Measurements from ENCODE around the gene EVA1B. TPM values are rescaled to one million over a fixed set of nuclear protein-coding genes. Genes with fewer than 3 reads are reported as not detected.

The EVA1B gene
- total RNA-seq, 1 experiment from 2014 or later, result 23.1 TPM

- no peak for DNase-seq (ENCODE audit: low read depth)
These were observed 2.7 kb downstream of the EVA1B start for GRCh38 chr1:36320767-36321118.

- DNase-seq (ENCODE audit: low read depth), result no peak
These were observed 3.1 kb downstream of the EVA1B start for GRCh38 chr1:36320291-36320761.

GRCh38 chr1:36309397-36309796 lies 14.0 kb downstream of the EVA1B start:
- no peak for DNase-seq (ENCODE audit: low read depth)

- no peak for DNase-seq (ENCODE audit: low read depth)
These were observed 15.7 kb downstream of the EVA1B start for GRCh38 chr1:36307601-36308330.

- no peak for DNase-seq (ENCODE audit: low read depth)
These were observed 16.5 kb downstream of the EVA1B start for GRCh38 chr1:36306902-36307456.

GRCh38 chr1:36306210-36306901 lies 17.1 kb downstream of the EVA1B start, which contains the start of gene SH3D21:
TSS of gene SH3D21 (plus strand) at chr1:36306368. CDS start at chr1:36306421, 53 bp downstream.
- no peak for DNase-seq (ENCODE audit: low read depth)

- DNase-seq (ENCODE audit: low read depth), result no peak
These were observed 17.6 kb downstream of the EVA1B start for GRCh38 chr1:36305915-36306209.

GRCh38 chr1:36304970-36305914 lies 18.2 kb downstream of the EVA1B start:
- no peak for DNase-seq (ENCODE audit: low read depth)

- no peak for DNase-seq (ENCODE audit: low read depth)
These were observed 18.9 kb downstream of the EVA1B start for GRCh38 chr1:36304521-36304920.

- DNase-seq (ENCODE audit: low read depth), result no peak
These were observed 19.6 kb downstream of the EVA1B start for GRCh38 chr1:36303650-36304360.

GRCh38 chr1:36303244-36303643 lies 20.2 kb downstream of the EVA1B start:
- DNase-seq (ENCODE audit: low read depth), result no peak

- no peak for DNase-seq (ENCODE audit: low read depth)
These were observed 22.2 kb downstream of the EVA1B start for GRCh38 chr1:36301220-36301619.

GRCh38 chr1:36300526-36300925 lies 22.9 kb downstream of the EVA1B start:
- peak; percentile 75 for DNase-seq (ENCODE audit: low read depth)

GRCh38 chr1:36298640-36299039 lies 24.8 kb downstream of the EVA1B start:
- DNase-seq (ENCODE audit: low read depth), result no peak

- no peak for DNase-seq (ENCODE audit: low read depth)
These were observed 26.4 kb downstream of the EVA1B start for GRCh38 chr1:36297062-36297461.

- no peak for DNase-seq (ENCODE audit: low read depth)
These were observed 28.1 kb downstream of the EVA1B start for GRCh38 chr1:36295390-36295789.

- no peak for DNase-seq (ENCODE audit: low read depth)
These were observed 35.9 kb downstream of the EVA1B start for GRCh38 chr1:36287595-36287994.

GRCh38 chr1:36286802-36287201 lies 36.6 kb downstream of the EVA1B start:
- no peak for DNase-seq (ENCODE audit: low read depth)

GRCh38 chr1:36285443-36286101 lies 37.9 kb downstream of the EVA1B start:
- peak; percentile 68 for DNase-seq (ENCODE audit: low read depth)

GRCh38 chr1:36284517-36284916 lies 38.9 kb downstream of the EVA1B start:
- DNase-seq (ENCODE audit: low read depth), result no peak

All from HT1080 (cell line).